Left renal cortex interstitium (tissue), 4 donors: ENCODE measurements around the gene UQCRQ. TPM values are rescaled to one million over a fixed set of nuclear protein-coding genes. Genes with fewer than 3 reads are reported as not detected.

ENCODE experiments used
- DNase-seq, 4 donors: peaks; one replicate each; pipeline ENCODE4 v3.0.0-alpha.2; 2013; ENCODE audit warnings: low read depth in 4 of 4, low spot score in 2 of 4, missing footprints in 1 of 4
- polyA plus RNA-seq, 4 donors: library from polyadenylated mRNA; unstranded; fragments of 120-200 nt; gene quantifications; one replicate each; pipeline ENCODE4 v1.2.1, GENCODE V29; 2013; ENCODE audit not compliant: insufficient read length in 4 of 4

The UQCRQ gene
- polyA plus RNA-seq, 4 donors = 191 to 319 (median 201) TPM

GRCh38 chr5:132901730-132902129 is 35.3 kb downstream of the UQCRQ start:
- DNase-seq = no peak

- no peak for DNase-seq
Measured at GRCh38 chr5:132905938-132906337, 39.5 kb downstream of the UQCRQ start.

GRCh38 chr5:132907161-132907560 is 40.7 kb downstream of the UQCRQ start:
- no peak for DNase-seq

- DNase-seq = no peak
Measured at GRCh38 chr5:132909702-132910101, 43.3 kb downstream of the UQCRQ start.

- no peak for DNase-seq
Measured at GRCh38 chr5:132915681-132916080, 49.2 kb downstream of the UQCRQ start.

- DNase-seq = no peak
Measured at GRCh38 chr5:132916086-132916485, 49.6 kb downstream of the UQCRQ start.

Other genes starting within 250 kb of the UQCRQ start
- under 1 TPM in 1 of 4 donors, not detected in 3; 0.13 TPM for gene IL13, start 208.5 kb upstream of the UQCRQ start, polyA plus RNA-seq
- gene IL4, start 192.7 kb upstream of the UQCRQ start, polyA plus RNA-seq = not detected
- 10 to 100 TPM; 14.5 to 36.4 (median 24.5) TPM for gene KIF3A, start 129.1 kb upstream of the UQCRQ start, polyA plus RNA-seq
- 1 to 10 TPM; 3.7 to 4.8 (median 3.9) TPM for gene CCNI2, start 119.2 kb upstream of the UQCRQ start, polyA plus RNA-seq
- gene SEPTIN8, start 89.4 kb upstream of the UQCRQ start, polyA plus RNA-seq = 10 to 100 TPM; 74.2 to 84.5 (median 79.2) TPM
- gene SOWAHA, start 53.3 kb upstream of the UQCRQ start, polyA plus RNA-seq = 1 to 10 TPM; 4.5 to 5.1 (median 4.6) TPM
- 10 to 100 TPM; 11.6 to 22.7 (median 18.4) TPM for gene SHROOM1, start 36.0 kb upstream of the UQCRQ start, polyA plus RNA-seq
- gene GDF9, start 173 bp upstream of the UQCRQ start, polyA plus RNA-seq = 1 to 10 TPM; 1.6 to 1.8 (median 1.8) TPM
- 1 to 10 TPM; 2.3 to 7.8 (median 6.4) TPM for gene LEAP2, start 7.0 kb downstream of the UQCRQ start, polyA plus RNA-seq
- 10 to 100 TPM; 51.4 to 72.8 (median 59.6) TPM for gene AFF4, start 97.0 kb downstream of the UQCRQ start, polyA plus RNA-seq
- gene ZCCHC10, start 159.9 kb downstream of the UQCRQ start, polyA plus RNA-seq = 10 to 100 TPM; 29.8 to 35.7 (median 31.1) TPM
- 100 to 1,000 TPM; 110 to 155 (median 124) TPM for gene HSPA4, start 185.4 kb downstream of the UQCRQ start, polyA plus RNA-seq